Stimulated activated naive CD8-positive, alpha-beta T cell treated with anti-CD3 and anti-CD28 coated beads, Interleukin-15, Interleukin-2, amounts not matched to agents 100 ng/mL and 50 ng/mL, for 24 hours (primary cell): ENCODE results near the gene ITIH5.
A peak's percentile ranks its signal among the peaks of the same experiment; 100 is the strongest.

ENCODE experiments used
- H3K27ac Mint-ChIP-seq: one replicate; pipeline ENCODE4 v1.8.0; 2021; ENCODE audit warnings: mild to moderate bottlenecking, mixed read lengths
- H3K27me3 Mint-ChIP-seq: one replicate; pipeline ENCODE4 v1.8.0; 2021; ENCODE audit warnings: mixed read lengths
- H3K36me3 Mint-ChIP-seq: one replicate; pipeline ENCODE4 v1.8.0; 2021; ENCODE audit warnings: low read depth, mixed read lengths
- H3K4me1 Mint-ChIP-seq: one replicate; pipeline ENCODE4 v1.8.0; 2021; ENCODE audit warnings: low read depth, mixed read lengths
- H3K4me3 Mint-ChIP-seq: one replicate; pipeline ENCODE4 v1.8.0; 2021; ENCODE audit warnings: mild to moderate bottlenecking, mixed read lengths
- H3K9me3 Mint-ChIP-seq: one replicate; pipeline ENCODE4 v1.8.0; 2021; ENCODE audit warnings: mixed read lengths

The ITIH5 gene

DNA sequence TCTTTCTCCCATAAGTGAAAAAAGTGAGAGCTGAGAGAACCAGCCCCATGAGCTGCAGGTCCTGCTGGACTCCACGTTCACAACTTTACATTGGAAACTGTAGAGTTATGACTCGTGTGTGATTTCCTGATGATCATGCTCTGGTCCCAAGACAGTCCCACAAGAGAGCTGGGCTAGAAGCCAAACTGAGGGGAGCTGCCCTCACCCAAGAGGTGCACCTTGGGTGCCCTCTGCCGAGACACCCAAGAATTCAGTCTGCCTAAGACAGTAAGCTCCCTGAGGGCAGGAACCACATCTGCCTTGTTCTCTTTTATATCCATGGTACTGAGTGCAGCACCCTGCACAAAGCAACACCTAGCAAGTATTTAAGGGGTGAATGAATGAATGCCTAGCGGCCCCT is 143.1 kb downstream of the ITIH5 start:
- Mint-ChIP-seq H3K4me1 (peaks cover 11% of the 10 kb centered on the region), H3K27me3 (peaks cover 2% of the 10 kb centered on the region), H3K36me3 (no peaks in the 10 kb centered on the region), H3K9me3 (no peaks in the 10 kb centered on the region), H3K27ac (no peak overlapping the region), H3K4me3 (no peak overlapping the region)

DNA sequence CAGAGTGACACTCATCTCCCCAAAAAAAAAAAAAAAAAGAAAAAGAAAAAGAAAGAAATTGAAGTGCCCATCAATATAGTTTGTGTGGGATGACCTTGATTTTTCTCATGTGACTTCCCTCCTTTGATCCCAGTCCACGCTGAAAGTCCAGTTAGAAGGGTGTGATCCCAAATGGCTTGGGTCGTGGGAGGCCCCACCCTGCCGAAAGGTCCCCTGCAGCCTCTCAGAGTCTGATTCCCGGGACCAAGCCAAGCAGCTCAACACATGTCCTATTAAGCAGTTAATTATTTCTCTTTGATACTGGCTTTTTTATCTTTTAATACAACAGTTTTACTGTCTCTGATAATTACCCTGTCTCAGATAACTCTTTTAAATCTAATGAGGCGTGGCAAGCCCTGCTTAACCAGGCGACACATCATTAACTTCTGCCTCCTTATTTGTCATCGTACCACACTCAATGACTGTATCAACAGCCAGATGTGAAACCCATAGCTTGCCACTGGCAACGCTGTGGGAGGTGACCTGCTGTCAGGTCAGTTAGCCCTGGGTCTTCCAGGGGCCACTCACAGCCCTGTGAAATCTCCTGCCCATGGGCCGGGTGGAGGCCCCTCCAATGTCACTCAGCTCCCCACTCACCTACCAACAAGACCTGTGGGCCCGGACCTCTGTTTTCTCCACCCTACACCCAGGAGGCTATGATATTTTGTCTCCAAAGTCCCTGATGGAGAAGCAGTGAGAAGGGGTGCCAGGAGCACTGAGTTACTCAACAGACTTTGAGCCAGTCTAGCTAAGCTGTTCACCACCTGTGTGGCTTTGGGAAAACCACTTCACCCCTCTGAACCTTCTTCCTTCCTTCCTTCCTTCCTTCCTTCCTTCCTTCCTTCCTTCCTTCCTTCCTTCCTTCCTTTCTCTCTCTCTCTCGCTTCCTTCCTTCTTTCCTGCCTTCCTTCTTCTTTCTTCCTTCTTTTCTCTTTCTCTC is 146.0 kb downstream of the ITIH5 start:
- peaks cover 11% of the 10 kb centered on the region for H3K4me1 Mint-ChIP-seq
- no peak overlapping the region for H3K4me3 Mint-ChIP-seq
- no peaks in the 10 kb centered on the region for H3K27me3 Mint-ChIP-seq
- H3K27ac Mint-ChIP-seq = no peak overlapping the region
- no peaks in the 10 kb centered on the region for H3K36me3 Mint-ChIP-seq
- H3K9me3 Mint-ChIP-seq = no peaks in the 10 kb centered on the region

DNA sequence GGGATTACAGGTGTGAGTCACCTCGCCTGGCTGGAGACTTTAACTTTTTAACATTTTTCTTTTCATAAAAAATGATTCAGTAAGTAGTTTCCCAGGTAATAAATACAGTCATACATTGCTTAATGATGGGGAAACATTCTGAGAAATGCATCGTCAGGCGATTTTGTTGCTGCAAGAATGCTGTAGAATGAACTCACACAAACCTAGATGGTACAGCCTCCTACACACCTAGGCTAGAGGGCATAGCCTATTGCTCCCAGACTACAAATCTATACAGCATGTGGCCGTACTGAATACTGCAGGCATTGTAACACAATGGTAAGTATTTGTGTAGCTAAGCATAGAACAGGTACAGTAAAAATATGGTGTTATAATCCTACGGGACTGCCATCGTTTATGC is 147.4 kb downstream of the ITIH5 start:
- H3K4me1 Mint-ChIP-seq = peaks cover 5% of the 10 kb centered on the region
- no peaks in the 10 kb centered on the region for H3K36me3 Mint-ChIP-seq
- H3K4me3 Mint-ChIP-seq = no peak overlapping the region
- no peaks in the 10 kb centered on the region for H3K9me3 Mint-ChIP-seq
- H3K27me3 Mint-ChIP-seq = no peaks in the 10 kb centered on the region
- H3K27ac Mint-ChIP-seq = no peak overlapping the region

DNA sequence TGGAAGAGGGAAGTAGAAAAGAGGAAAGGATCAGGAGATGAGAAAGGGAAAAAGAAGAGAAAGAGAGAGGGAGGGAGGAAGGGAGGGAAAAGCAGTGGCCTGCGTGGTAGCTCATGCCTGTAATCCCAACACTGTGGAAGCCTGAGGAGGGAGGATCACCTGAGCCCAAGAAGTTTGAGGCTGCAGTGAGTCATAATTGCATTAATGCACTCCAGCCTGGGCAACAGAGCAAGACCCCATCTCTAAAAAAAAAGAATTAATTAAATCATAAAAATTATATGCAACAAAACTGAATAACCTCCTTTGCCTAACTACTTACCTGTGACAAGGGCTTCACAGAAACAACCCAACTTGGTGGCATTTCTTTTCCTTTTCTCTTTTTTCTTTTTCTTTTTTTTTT is 148.1 kb downstream of the ITIH5 start:
- Mint-ChIP-seq H3K27me3 (no peaks in the 10 kb centered on the region), H3K36me3 (no peaks in the 10 kb centered on the region), H3K4me1 (peaks cover 7% of the 10 kb centered on the region), H3K4me3 (no peak overlapping the region), H3K9me3 (no peaks in the 10 kb centered on the region), H3K27ac (no peak overlapping the region)

DNA sequence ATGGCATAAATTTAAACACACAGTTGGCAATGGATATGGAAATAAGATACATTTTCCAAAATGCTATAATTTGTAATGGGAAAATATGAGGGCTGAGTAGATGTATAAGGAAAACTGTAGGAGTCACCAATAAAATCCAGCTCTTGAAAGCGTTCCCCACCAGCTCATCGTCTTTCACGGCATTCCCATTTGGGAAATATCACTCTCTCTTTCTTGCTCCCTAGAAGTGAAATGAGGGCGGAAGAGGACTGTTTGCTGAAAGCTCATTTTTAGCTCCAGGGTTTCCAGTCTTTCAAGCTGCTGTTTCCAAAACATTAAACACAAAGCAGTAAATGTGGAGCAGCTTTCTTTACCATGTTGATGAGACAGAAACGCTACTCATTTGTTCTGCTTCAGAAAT is 151.3 kb downstream of the ITIH5 start:
- Mint-ChIP-seq H3K9me3 (peaks cover 3% of the 10 kb centered on the region), H3K4me3 (no peak overlapping the region), H3K27ac (no peak overlapping the region), H3K36me3 (no peaks in the 10 kb centered on the region), H3K4me1 (peaks cover 12% of the 10 kb centered on the region), H3K27me3 (no peaks in the 10 kb centered on the region)

DNA sequence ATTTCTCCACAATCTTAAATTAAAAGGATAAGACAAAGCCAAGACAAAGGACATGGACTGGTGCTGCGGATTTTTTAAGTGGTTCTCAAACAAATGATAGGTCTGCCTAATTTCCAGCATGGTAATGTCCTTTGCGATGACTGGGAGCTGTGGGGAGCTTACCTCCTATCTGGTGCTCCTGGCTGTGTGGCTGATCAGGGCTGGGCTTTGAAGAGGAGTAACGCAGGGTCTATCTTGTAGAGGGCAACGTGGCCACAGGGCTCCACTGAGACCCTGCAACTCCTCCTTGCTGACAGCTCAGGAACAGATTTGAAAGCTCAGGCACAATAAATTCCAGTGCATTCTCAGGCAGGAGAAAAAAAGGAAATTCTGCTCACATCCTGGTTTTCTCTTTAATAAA is 152.8 kb downstream of the ITIH5 start:
- H3K9me3 Mint-ChIP-seq = peaks cover 14% of the 10 kb centered on the region
- H3K4me1 Mint-ChIP-seq = peaks cover 13% of the 10 kb centered on the region
- H3K4me3 Mint-ChIP-seq = no peak overlapping the region
- H3K27ac Mint-ChIP-seq = no peak overlapping the region
- H3K36me3 Mint-ChIP-seq = peaks cover 11% of the 10 kb centered on the region
- no peaks in the 10 kb centered on the region for H3K27me3 Mint-ChIP-seq

DNA sequence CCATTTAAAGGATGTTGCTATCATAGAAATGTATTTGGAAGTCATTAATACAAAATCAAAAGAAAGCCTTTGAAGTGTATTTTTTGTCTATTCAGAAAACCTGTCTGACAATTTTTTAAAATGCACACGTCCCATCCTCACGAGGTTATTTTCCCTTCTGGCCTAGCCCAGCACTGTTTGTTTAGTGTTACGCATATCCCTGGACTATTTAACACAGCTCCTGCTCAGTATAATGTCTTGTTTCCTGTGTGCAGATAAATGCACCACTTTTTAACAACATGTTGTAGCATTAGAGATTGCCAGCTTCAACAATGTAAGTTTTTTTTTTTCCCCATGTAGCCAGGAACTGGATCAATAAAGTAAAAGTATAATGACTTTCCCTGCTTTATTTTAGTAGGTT is 153.3 kb downstream of the ITIH5 start:
- Mint-ChIP-seq H3K4me3 (no peak overlapping the region), H3K27me3 (no peaks in the 10 kb centered on the region), H3K36me3 (peaks cover 11% of the 10 kb centered on the region), H3K4me1 (peaks cover 18% of the 10 kb centered on the region), H3K9me3 (peaks cover 19% of the 10 kb centered on the region), H3K27ac (no peak overlapping the region)

DNA sequence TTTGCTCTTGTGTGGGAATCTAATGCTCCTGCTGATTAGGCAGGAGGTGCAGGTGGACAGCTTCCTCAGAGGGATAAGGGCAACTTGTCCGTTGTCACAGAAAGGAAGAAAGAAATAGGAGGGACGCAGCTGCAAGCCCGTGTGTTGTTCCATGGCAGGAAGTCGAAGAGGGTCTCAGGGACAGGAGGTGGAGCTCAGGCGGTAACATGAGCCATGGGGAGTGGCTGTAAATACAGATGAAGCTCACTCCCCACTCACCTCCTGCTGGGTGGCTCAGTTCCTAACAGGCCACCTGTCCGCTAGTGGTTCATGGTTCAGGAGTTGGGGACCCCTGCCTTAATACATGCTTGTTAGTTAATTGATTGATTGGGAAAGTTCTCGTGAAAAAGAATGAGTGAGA is 154.3 kb downstream of the ITIH5 start:
- Mint-ChIP-seq H3K9me3 (peaks cover 19% of the 10 kb centered on the region), H3K36me3 (peaks cover 11% of the 10 kb centered on the region), H3K27ac (peak overlapping the region; percentile 18), H3K4me1 (peaks cover 24% of the 10 kb centered on the region), H3K27me3 (no peaks in the 10 kb centered on the region), H3K4me3 (no peak overlapping the region)

DNA sequence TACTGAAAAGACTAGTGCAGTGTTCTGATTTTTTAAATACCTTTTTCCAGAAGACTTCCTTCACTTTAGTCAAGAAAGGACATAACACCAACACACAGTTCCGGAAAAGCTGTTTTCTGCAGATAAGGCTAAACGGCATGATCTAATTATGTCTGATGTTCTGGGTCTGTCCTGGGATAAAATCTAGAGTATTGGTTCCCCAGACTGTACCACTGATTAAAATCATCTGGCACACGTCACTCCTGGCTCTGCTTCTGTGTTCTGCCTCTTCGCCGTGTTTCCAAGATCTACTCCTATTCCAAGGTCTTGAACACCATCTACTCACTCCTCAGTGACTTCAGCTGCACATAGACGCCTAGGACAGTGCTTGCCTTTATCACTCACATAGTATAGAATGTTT is 155.2 kb downstream of the ITIH5 start:
- Mint-ChIP-seq H3K27ac (no peak overlapping the region), H3K4me3 (no peak overlapping the region), H3K27me3 (no peaks in the 10 kb centered on the region), H3K9me3 (peaks cover 19% of the 10 kb centered on the region), H3K4me1 (peaks cover 28% of the 10 kb centered on the region), H3K36me3 (peaks cover 11% of the 10 kb centered on the region)
